ENCODE measurements around the gene CNOT3.

DNA sequence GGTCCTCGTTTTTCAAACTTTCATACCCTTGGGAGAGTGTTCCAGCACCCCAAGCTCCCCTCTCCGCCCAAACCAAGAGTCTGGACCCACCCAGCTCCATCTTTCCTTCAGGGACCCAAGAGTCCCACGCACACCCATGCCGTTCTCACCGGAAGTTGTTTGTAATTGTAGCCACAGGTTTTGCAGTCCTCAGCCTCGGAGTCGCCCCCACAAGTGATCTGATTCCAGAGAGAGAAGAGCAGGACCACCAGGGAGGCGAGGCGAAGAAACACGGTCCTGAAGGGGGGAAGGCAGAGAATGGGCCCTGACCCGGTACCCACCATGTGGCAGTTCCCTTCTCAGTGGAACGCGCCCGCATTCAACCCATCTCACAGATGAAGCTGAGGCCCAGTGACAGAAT, 25.3 kb downstream of the CNOT3 start:
- TF ChIP-seq, protein P1, sequence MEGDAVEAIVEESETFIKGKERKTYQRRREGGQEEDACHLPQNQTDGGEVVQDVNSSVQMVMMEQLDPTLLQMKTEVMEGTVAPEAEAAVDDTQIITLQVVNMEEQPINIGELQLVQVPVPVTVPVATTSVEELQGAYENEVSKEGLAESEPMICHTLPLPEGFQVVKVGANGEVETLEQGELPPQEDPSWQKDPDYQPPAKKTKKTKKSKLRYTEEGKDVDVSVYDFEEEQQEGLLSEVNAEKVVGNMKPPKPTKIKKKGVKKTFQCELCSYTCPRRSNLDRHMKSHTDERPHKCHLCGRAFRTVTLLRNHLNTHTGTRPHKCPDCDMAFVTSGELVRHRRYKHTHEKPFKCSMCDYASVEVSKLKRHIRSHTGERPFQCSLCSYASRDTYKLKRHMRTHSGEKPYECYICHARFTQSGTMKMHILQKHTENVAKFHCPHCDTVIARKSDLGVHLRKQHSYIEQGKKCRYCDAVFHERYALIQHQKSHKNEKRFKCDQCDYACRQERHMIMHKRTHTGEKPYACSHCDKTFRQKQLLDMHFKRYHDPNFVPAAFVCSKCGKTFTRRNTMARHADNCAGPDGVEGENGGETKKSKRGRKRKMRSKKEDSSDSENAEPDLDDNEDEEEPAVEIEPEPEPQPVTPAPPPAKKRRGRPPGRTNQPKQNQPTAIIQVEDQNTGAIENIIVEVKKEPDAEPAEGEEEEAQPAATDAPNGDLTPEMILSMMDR (conservative IDR thresholded peaks at IDR 0.05; ENCODE audit: low read depth, low read length): no peak
- no peak for TF ChIP-seq EZH2 (IDR thresholded peaks at IDR 0.05; ENCODE audit: low read length, unreplicated experiment)
